COLO668 (cell line): Measurements from ENCODE around the gene NADSYN1.
"Not testable (repeated sequence)": the region's sequence is repeated elsewhere in the genome, so short reads cannot be mapped to it uniquely, and the experiment has no call there.

Experiments
- DNase-seq: peaks from one replicate; lab custom pipeline; 2025; ENCODE audit not compliant: unreplicated experiment; lab: John Stamatoyannopoulos, UW

Gene NADSYN1

GRCh38 chr11:71453037-71453917, at the start of gene NADSYN1:
TSS of gene NADSYN1 (plus strand) at chr11:71453203. CDS start at chr11:71453297, 94 bp downstream.
- DNase-seq, result peak; percentile 93

- DNase-seq, result no peak
These were observed 48.8 kb upstream of the NADSYN1 start for GRCh38 chr11:71404209-71404608.

GRCh38 chr11:71406681-71407080, 46.3 kb upstream of the NADSYN1 start:
- peak; percentile 38 for DNase-seq

- no peak for DNase-seq
These were observed 45.6 kb upstream of the NADSYN1 start for GRCh38 chr11:71407356-71407755.

- no peak for DNase-seq
These were observed 44.2 kb upstream of the NADSYN1 start for GRCh38 chr11:71408826-71409225.

GRCh38 chr11:71410363-71410966, 42.5 kb upstream of the NADSYN1 start:
- DNase-seq, result no peak

GRCh38 chr11:71414645-71415044, 38.4 kb upstream of the NADSYN1 start:
- DNase-seq, result no peak

- no peak for DNase-seq
These were observed 34.4 kb upstream of the NADSYN1 start for GRCh38 chr11:71418643-71419042.

GRCh38 chr11:71420455-71421241, 32.4 kb upstream of the NADSYN1 start:
- DNase-seq, result peak; percentile 28

- no peak for DNase-seq
These were observed 31.5 kb upstream of the NADSYN1 start for GRCh38 chr11:71421392-71421950.

- not testable (repeated sequence) for DNase-seq
These were observed 30.7 kb upstream of the NADSYN1 start for GRCh38 chr11:71422318-71422717.

GRCh38 chr11:71423181-71423790, 29.7 kb upstream of the NADSYN1 start:
- DNase-seq, result no peak

GRCh38 chr11:71425409-71425808, 27.6 kb upstream of the NADSYN1 start:
- DNase-seq, result no peak

- no peak for DNase-seq
These were observed 27.1 kb upstream of the NADSYN1 start for GRCh38 chr11:71425860-71426259.

- DNase-seq, result no peak
These were observed 26.6 kb upstream of the NADSYN1 start for GRCh38 chr11:71426413-71426812.

- DNase-seq, result no peak
These were observed 24.1 kb upstream of the NADSYN1 start for GRCh38 chr11:71428861-71429435.

GRCh38 chr11:71429701-71430100, 23.3 kb upstream of the NADSYN1 start:
- peak; percentile 1 for DNase-seq

GRCh38 chr11:71430166-71430565, 22.8 kb upstream of the NADSYN1 start:
- DNase-seq, result no peak

GRCh38 chr11:71431271-71431670, 21.7 kb upstream of the NADSYN1 start:
- DNase-seq, result no peak
